Activated CD4-positive, alpha-beta T cell treated with anti-CD3 and anti-CD28 coated beads for 4 hours (primary cell): ENCODE data around the gene SPAM1.
"Not testable (repeated sequence)": the region's sequence is repeated elsewhere in the genome, so short reads cannot be mapped to it uniquely, and the experiment has no call there.

Experiments used
- DNase-seq, 2 donors: peaks; one replicate each; pipeline ENCODE4 v3.0.0-alpha.2; 2020

The SPAM1 gene, protein sequence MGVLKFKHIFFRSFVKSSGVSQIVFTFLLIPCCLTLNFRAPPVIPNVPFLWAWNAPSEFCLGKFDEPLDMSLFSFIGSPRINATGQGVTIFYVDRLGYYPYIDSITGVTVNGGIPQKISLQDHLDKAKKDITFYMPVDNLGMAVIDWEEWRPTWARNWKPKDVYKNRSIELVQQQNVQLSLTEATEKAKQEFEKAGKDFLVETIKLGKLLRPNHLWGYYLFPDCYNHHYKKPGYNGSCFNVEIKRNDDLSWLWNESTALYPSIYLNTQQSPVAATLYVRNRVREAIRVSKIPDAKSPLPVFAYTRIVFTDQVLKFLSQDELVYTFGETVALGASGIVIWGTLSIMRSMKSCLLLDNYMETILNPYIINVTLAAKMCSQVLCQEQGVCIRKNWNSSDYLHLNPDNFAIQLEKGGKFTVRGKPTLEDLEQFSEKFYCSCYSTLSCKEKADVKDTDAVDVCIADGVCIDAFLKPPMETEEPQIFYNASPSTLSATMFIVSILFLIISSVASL

GRCh38 chr7:123924941-123925340 is at the start of gene SPAM1:
Gene SPAM1 (plus strand): TSS chr7:123925241. CDS start chr7:123953571, 28,330 bp downstream.
- DNase-seq: no peak

GRCh38 chr7:123876557-123877256 is 48.3 kb upstream of the SPAM1 start:
- DNase-seq: no peak

- no peak for DNase-seq
Measured at GRCh38 chr7:123879628-123880027, 45.4 kb upstream of the SPAM1 start.

- DNase-seq: no peak
Measured at GRCh38 chr7:123881300-123881699, 43.7 kb upstream of the SPAM1 start.

GRCh38 chr7:123883154-123883553 is 41.9 kb upstream of the SPAM1 start:
- DNase-seq: no peak

DNA sequence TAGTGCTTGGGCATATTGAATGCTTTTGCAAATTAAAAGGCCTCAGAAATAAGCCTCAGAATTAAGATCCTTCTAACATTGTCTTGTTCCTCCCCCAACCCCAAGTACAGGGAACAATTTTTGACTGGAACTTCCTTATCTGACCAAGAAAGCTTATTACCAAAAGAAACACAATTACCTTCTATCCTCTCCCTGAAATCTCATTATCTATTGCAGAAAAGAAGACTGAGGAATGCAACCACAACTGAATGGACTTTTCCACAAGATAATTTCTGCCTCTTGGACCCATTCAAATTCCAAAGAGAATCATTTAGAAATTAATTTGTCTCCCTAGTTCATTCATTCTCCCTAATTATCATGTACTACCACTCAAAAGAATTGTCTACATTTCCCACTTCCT is 36.8 kb upstream of the SPAM1 start:
- no peak for DNase-seq

GRCh38 chr7:123894753-123895152 is 30.3 kb upstream of the SPAM1 start:
- DNase-seq: not testable (repeated sequence)

DNA sequence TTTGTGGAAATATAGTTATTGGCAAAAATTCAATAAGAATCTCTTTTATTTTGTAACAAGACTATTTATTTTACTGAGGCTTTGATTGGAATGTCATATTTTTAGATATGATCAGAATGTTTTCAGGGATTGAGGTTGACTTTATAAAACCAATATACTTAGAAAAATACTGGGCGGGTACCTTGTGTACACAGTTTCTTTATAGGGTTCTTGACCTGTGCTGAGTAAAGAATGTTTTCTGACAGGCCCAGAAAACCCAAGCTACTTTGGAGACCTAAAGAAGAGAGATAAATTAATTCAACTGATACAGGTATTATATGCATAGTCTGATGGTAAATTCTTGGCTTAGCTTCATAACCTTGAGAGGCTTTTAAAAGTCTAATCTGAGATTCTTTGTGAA is 23.9 kb upstream of the SPAM1 start:
- DNase-seq: no peak

DNA sequence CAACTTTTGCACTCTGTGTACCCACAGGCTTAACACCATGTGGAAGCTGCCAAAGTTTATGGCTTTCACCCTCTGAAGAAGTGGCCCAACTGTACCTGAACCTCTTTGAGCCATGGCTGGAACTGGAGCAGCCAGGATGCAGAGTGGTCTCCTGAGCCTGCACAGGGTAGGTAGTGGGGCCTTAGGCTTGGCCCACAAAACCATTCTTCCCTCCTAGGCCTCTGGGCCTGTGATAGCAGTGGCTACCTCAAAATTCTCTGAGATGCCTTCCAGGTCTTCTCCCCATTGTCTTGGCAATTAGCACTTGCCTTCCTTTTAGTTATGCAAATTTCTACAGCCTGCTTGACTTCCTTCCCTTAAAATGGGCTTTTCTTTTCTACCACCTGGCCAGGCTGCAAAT is 19.3 kb upstream of the SPAM1 start:
- DNase-seq: no peak

- DNase-seq: no peak
Measured at GRCh38 chr7:123916240-123916724, 8.8 kb upstream of the SPAM1 start.

- no peak for DNase-seq
Measured at GRCh38 chr7:123917878-123918277, 7.2 kb upstream of the SPAM1 start.

GRCh38 chr7:123918309-123918708 is 6.7 kb upstream of the SPAM1 start:
- no peak for DNase-seq

GRCh38 chr7:123923599-123923998 is 1.4 kb upstream of the SPAM1 start:
- DNase-seq: no peak

DNA sequence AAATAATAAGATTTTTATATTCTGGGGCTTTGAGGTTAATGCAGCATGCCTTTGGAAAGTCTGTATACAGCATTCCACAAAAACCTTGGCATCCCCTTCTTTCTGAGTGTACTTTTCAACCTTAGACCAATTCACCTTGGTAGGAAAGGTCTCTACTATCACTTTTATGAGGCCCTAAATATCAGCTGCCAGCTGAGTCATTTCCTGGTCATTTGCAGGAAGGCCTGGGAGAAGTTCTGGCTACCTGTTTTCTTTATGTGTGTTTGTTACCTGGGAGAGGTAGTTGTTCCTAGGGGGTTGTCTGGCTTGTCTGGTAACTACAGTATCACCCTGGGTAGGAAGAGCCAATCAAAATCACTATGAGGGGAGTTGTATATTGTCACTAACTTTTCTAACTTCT is 4.1 kb downstream of the SPAM1 start:
- DNase-seq: no peak

GRCh38 chr7:123929655-123930054 is 4.6 kb downstream of the SPAM1 start:
- no peak for DNase-seq

DNA sequence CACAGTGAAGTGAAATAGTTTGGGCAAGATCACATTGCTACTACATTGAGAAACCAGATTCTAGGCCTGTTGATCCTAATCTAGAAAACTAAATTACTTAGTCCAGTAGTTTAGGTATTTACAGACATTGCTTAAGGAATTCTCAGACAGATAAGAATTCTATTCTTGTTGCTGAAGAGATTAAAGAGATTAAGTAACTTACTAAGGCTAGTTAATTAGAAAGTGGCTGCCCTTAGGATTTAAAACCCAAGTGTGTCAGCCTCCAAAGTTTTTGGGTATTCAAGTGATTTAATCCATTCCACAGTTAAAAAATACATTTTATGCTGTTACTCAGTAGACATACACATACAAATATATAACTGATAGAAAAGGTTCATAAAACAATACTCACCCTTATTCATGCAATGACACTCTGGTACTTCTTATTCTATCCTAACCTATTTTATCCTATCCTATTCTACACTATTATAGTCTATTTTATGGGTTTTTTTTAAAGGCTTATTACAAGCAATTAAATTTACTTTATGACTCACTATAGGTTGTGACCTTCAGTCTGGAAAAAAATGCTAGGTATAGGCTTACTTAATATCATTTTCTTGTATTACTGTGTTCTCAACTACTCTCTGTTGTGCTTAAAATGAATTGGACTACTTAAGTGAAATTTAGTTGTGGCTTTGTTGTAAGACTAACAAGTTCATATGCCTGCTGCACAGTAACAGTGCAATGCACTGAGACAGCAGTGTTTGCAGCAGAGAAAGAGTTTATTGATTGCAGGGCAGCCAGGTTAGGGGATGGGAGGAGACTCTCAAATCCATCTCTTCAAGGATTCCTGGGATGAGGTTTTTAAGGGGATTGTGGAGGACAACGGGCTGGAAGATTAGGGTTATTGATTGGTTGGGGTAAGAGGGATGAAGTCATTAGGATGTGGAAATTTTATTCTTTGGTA is 10.7 kb downstream of the SPAM1 start:
- no peak for DNase-seq

GRCh38 chr7:123936388-123936787 is 11.3 kb downstream of the SPAM1 start:
- DNase-seq: no peak

- DNase-seq: no peak
Measured at GRCh38 chr7:123939784-123940183, 14.7 kb downstream of the SPAM1 start.

DNA sequence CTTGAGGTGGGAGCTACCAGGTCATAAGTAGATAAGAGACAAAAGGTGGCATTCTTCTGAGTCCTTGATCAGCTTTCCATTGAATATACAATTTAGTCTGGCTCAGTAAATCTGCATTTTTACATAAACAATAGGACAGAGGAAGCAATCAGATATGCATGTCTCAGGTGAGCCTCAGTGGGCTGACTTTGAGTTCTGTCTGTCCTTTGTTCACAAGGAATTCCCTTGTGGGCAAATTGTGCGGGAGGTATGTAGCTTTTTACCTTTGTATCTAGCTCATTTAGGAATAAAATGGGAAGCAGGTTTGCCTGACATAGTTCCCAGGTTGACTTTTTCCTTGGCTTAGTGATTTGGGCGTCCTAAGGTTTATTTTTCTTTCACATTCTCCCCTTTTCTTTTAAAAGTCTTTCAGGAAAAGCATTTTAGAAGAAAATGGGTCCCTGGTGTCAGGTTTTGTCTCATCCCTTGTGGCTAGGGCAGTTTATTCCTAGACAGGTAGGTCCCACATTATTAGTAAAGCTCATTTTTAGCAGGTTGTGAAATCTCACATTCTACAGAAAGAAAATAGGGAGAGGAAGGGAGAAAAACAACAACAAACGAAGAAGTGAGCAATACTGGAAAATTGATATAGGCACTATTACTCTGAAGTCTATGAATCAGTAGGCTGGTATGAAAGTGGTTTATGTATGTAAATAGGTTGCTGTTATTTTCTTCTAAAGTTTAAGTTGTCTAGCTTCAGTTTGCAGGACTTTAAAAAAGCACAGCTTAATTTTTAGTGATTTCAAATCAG is 16.5 kb downstream of the SPAM1 start:
- no peak for DNase-seq

- no peak for DNase-seq
Measured at GRCh38 chr7:123944395-123944794, 19.4 kb downstream of the SPAM1 start.

GRCh38 chr7:123945938-123946337 is 20.9 kb downstream of the SPAM1 start:
- DNase-seq: no peak

DNA sequence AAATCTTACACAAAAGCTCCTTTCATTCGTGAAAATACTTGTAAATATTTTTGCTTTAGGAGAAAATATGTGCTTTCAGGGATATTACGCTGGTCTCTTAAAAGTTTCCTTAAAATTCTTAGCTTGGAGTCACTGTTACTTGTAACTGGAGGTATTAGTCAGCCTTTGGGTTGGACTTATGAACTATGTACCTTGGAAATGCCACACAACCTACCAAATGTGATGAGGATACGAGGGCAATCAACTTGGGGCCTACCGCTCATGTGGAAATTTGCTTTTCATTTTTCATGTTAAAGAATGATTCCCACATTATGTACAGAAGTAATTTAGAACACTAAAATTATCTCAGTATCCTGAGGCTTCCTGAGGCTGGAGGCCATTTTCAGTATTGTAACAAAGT is 23.1 kb downstream of the SPAM1 start:
- DNase-seq: no peak
